GM21367 (cell line): ENCODE data around the gene ZNF746.

ENCODE experiments used
- ATAC-seq: cut with Tn5 transposase; IDR thresholded peaks from one replicate; pipeline ENCODE4 v1.9.1; 2021; ENCODE audit not compliant: unreplicated experiment

Gene ZNF746

GRCh38 chr7:149427893-149428292 lies 69.7 kb downstream of the ZNF746 start:
- no peak for ATAC-seq

- no peak for ATAC-seq
Observed at GRCh38 chr7:149427096-149427680, 70.4 kb downstream of the ZNF746 start.

- no peak for ATAC-seq
Observed at GRCh38 chr7:149423449-149424110, 74.0 kb downstream of the ZNF746 start.

GRCh38 chr7:149422914-149423301 lies 74.7 kb downstream of the ZNF746 start:
- ATAC-seq = peak; percentile 25
